ENCODE measurements around the gene FLNA.
"Not testable (repeated sequence)": the region's sequence is repeated elsewhere in the genome, so short reads cannot be mapped to it uniquely, and the experiment has no call there.

FLNA gene

GRCh38 chrX:154374313-154375155 lies at the start of gene FLNA:
TSS of gene FLNA (minus strand) at chrX:154374634. CDS start at chrX:154371245, 3,389 bp downstream.
- no peak for DNase-seq

DNA sequence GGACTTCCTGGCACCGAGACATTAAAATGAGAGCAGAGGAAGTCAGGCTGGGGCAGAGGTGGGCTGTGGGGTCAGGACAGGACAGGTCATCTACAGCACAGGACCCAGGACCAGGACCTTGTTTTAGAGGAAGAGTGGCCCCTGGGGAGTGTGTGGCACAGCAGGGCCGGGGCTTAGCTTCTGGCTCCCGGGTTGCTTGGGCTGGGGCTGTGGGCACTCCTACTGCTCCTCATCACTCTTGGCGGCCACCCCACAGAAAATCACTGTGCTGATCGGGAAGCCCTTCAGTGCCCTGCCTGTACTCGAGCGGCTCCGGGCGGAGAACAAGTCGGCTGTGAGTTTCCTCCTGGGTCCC lies 45.9 kb upstream of the FLNA start:
- DNase-seq = no peak

GRCh38 chrX:154419688-154420401 lies 45.4 kb upstream of the FLNA start:
- DNase-seq = no peak

GRCh38 chrX:154419189-154419588 lies 44.8 kb upstream of the FLNA start:
- DNase-seq = no peak

DNA sequence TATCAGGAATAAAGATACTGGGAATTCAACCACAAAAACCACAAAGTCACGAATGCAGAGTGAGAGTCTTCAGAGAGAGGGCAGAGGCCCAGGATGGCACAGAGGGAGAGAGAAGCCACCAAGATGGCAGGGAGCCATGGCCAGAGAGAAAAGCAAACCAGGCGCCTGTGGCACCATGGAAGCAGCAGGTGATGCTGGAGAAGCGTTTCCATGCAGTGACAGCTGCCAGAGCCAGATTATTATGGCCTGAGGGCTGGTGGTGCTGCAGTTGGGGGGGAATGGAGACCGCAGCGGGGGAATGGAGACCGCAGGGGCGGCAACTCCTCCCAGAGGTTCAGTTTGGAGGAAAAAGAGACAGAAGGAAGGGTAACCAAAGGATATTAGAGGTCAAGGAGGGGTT lies 42.7 kb upstream of the FLNA start:
- DNase-seq = no peak

- no peak for DNase-seq
These were observed 38.7 kb upstream of the FLNA start for GRCh38 chrX:154413142-154413541.

- DNase-seq = peak in 1 of 4 experiments; percentile 14
These were observed 38.0 kb upstream of the FLNA start for GRCh38 chrX:154412468-154412867.

DNA sequence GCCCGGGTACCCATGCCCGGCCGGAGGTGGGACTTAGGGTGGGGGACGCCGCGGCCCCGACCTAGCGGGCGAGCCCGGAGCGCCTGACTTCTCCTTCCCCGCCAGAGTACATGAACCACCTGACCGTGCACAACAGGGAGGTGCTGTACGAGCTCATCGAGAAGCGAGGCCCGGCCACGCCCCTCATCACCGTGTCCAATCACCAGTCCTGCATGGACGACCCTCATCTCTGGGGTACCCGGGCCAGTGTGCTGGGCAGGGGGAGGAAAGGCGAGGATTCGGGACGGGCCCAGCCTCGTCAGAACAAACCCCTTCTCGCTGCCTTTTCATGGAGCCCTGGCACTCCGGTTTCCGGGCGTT lies 37.5 kb upstream of the FLNA start:
- peak in 1 of 4 experiments; percentile 30 for DNase-seq

DNA sequence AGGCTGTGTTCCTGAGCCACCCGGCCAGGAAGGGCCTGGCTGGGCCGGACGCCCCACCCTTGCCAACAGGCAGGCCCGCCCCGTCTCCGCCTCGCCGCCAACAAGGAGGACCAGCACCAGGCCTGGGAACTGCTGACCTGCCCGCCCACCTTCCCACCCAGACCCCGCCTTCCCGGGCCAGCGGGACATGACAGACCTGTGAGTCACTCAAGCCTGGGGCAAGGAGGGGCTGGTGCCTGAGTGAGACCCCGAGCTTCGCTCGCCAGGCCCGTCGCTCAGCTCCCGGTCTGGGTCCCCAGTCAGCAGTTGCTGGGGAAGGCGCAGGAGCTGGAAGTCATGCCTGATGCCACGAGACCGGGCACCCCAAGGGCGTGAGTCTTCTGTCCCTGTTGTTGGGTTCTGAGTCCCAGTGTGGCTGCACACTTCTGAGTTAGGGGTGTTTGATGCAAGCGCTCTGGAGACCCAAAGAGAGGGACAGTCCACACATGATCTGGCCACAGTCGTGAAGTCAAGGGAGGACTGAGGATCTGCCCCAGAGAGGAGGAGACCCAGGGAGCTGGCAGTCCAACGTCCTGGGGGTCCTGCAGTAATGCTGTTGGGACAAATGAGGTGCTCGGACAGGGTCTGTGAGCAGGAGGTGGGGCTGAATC lies 34.9 kb upstream of the FLNA start, which contains the start of gene DNASE1L1:
TSS of gene DNASE1L1 (minus strand) at position 33 of the 650 bp plus-strand sequence. CDS start 3,686 bp downstream, outside the sequence.
- DNase-seq = no peak

- no peak for DNase-seq
These were observed 34.3 kb upstream of the FLNA start for GRCh38 chrX:154408659-154409221.

GRCh38 chrX:154404625-154405192 lies 30.3 kb upstream of the FLNA start:
- no peak for DNase-seq

GRCh38 chrX:154403858-154404257 lies 29.4 kb upstream of the FLNA start:
- DNase-seq = no peak

DNA sequence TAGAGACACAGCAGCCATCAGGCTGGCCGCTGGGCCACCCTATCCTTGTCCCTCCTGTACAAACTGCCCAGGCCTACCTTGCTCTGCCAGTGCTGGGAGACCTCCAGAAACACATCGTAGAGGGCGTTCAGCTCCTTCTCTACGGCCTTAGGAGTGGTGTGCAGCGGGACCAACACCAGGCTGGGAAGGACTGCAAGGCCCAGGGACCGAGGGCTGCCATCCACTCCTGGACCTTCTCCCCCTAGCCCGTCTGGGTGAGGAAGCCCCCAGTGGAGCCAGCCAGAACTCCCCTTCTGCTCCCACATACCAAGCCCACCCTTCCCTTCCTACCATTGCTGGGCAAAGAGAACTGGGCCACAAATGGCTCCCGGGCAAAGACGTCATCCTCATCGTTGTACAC lies 28.8 kb upstream of the FLNA start:
- DNase-seq = no peak

DNA sequence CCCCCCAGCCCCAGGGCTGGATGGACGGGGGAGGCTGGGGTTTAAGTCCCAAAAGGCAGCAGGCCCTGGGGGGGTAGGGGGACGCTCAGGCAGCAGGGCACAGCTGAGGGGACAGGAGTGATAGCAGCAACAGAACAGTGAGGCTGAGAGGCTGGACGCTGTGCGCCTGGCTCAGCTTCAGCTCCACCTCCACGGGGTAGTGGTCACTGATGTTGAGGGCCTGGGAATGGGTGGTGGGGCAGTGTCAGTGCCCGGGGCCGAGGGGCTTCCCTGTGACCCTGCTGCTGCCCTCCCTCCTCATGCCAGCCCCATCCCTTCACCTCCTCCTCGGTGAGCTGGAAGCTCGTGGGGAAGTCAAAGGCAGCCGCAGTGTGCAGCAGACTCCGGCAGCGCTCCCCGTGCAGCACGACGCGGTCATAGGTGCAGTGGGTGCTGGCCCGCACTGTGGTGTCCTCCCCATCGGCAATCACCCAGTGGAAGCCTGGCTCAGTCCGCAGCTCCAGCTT lies 28.2 kb upstream of the FLNA start:
- no peak for DNase-seq

- no peak for DNase-seq
These were observed 27.6 kb upstream of the FLNA start for GRCh38 chrX:154401918-154402621.

GRCh38 chrX:154401045-154401799 lies 26.8 kb upstream of the FLNA start:
- no peak for DNase-seq

GRCh38 chrX:154400369-154400817 lies 26.0 kb upstream of the FLNA start:
- not testable (repeated sequence) for DNase-seq

GRCh38 chrX:154399527-154400368 lies 25.3 kb upstream of the FLNA start:
- peak in 1 of 4 experiments; percentile 15 for DNase-seq

GRCh38 chrX:154398668-154399526 lies 24.5 kb upstream of the FLNA start:
- DNase-seq = peak; percentile 68 to 69 (median 69)

Measured in activated CD4-positive, CD25-positive, alpha-beta regulatory T cell (primary cell).